ENCODE measurements around the gene NEURL1.

The NEURL1 gene

DNA sequence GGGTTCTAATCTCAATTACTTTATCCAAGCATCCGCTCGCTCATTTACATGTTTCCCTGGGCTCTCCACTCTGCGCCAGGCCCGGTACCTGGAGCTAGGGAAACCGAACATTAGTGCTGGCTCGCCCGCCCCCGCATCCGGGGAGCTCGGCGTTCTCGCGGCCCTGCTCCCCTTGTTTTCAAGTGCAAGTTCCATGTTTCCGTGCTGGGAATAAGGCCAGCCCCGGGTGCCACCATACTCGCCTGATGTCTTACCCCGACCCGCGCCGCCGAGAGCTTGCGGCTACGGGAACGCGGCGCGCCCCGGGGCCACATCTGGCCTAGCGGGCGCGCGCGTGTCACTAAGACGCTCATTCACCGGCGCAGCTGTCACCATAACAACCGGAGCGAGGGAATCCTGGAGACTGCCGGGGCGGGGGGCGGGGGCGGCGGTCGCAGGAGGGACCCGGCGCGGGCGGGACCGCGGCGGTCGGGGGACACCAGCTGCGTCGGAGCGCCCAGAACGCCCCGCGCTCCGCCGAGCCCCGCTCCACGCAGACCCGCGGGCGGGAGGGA lies at the start of gene NEURL1:
Gene NEURL1 (plus strand): TSS at position 344 of the 554 bp plus-strand sequence. CDS start 683 bp downstream, outside the sequence.
- peak; percentile 29 for DNase-seq

DNA sequence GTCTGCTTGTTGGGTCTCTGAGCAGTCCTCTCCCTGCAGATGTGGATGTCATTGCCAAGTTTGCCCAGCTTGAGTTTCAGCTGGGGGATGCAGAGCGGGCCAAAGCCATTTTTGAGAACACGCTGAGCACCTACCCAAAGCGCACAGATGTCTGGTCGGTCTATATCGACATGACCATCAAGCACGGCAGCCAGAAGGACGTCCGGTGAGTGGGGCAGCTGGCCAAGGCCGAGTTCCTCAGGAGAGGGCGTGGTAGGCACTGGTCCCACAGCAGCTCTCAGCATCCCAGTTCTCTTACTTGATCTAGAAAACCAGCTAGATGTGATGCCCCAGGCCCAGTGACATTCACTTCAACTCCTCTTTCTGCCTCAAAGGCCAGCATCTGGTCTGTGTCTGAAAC lies 49.0 kb upstream of the NEURL1 start:
- no peak for DNase-seq

- DNase-seq, result no peak
Observed at GRCh38 chr10:103445366-103445765, 48.1 kb upstream of the NEURL1 start.

- no peak for DNase-seq
Observed at GRCh38 chr10:103445767-103446567, 47.5 kb upstream of the NEURL1 start.

DNA sequence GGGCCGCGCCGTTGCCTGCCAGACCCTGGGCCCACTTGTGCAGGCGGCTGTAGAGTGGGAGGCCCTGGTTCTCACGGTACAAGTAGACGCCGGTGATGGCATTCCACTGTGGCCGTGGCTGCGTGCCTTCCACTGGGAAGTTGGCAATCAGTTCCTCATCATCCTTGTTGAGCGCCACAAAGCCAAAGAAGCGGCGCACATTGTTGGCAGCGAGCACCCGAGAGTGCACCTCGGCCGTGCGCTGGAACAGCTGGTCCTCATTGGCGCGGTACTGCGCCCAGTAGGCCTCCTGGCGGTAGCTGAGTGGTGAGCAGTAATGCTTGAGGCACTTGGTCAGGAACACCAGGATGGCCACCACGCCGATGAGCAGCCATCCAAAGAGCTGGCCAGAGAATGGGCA lies 46.3 kb upstream of the NEURL1 start:
- DNase-seq, result no peak

DNA sequence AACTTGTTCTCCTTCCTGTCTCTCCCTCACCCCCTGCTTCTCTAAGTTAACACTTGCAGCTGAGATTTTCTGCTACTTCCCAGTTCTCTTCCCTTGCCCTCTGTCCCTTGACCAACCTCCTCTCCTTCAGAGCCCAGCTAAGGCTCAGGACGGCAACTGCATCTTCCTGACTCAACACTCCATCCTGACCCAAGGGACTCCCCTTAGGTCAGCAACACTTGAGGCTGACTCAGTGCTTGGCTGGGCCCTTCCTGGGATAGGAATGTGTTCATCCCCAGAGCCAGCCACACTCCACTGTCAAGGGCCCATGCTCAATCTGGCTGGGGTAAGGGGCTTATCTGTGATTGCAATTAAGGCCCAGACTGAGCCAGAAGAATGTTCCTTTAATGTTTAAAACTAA lies 44.8 kb upstream of the NEURL1 start:
- no peak for DNase-seq

DNA sequence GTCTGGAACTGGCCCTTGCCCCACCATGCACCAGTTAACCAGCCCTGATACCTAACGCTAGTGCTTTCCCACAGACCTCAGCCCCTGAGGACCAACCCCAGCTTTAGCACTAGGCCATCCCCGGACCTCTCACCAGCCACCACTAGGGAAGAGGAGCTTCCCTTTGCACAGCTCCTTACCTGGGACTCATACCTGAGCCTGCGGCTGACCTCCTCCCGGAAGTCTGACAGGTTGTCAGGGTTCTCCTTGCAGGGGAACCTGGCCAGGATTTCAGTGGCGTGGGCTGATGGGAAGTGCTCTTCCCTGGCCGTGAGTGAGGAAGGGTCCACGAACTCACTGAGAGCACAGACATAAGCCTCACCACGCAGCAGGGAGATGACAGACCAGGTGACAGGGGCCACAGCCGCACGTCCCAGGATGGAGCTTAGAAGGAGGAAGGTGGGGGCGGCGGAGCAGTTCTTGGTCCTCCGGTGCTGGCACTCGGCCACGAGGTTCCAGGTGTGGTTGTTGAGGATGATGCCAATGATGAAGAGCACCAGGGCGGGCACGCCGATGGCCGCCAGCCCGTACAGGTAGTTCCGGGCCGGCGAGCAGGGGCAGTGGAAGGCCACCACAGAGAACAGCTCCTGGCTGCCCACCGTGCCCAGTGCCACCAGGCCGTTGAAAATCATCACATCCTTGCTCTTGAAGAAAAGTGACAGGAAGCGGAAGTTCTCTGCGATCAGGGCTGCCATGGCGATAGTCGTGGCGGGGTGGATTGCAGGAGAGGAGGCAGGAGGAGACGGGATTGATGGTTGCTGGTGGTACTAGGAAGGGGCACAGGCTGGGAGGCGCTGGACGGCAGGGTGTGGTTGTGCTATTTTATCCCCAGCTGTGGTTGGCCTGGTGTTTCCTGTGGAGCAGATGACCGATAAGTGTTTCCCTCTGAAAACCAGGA lies 44.0 kb upstream of the NEURL1 start:
- no peak for DNase-seq

DNA sequence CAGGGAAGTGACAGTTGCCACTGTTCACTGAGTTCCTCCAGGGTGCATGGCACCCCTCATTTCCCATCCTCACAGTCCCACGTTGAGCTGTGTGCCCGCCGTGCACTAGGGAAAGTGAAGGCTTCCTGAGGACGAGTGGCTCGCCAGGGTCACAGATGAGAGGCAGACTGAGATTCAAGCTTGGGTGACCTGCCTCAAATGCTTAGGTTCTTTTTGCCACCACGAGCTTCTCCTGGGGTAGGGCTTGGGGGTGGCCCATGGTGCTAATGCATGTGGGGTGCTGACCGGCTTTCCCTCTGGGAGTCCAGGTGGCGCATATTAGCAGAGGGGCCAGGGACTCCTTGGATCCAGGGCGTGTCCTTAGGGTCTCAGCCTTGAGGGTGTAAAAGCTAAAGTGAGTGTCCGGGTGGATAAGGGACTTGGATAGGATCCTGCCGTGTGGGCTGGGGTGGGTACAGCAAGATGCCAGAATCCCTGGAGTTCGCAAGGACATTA lies 43.3 kb upstream of the NEURL1 start:
- no peak for DNase-seq

- DNase-seq, result peak; percentile 33
Observed at GRCh38 chr10:103451091-103451813, 42.3 kb upstream of the NEURL1 start.

- peak; percentile 66 for DNase-seq
Observed at GRCh38 chr10:103451831-103452505, 41.5 kb upstream of the NEURL1 start, which contains the start of gene CALHM2. CALHM2 (minus strand) TSS chr10:103452370; CDS start chr10:103449941, 2,429 bp downstream.

- DNase-seq, result no peak
Observed at GRCh38 chr10:103452506-103453230, 40.8 kb upstream of the NEURL1 start.

GRCh38 chr10:103454026-103454425 lies 39.5 kb upstream of the NEURL1 start:
- DNase-seq, result no peak

- DNase-seq, result no peak
Observed at GRCh38 chr10:103455235-103455634, 38.3 kb upstream of the NEURL1 start.

DNA sequence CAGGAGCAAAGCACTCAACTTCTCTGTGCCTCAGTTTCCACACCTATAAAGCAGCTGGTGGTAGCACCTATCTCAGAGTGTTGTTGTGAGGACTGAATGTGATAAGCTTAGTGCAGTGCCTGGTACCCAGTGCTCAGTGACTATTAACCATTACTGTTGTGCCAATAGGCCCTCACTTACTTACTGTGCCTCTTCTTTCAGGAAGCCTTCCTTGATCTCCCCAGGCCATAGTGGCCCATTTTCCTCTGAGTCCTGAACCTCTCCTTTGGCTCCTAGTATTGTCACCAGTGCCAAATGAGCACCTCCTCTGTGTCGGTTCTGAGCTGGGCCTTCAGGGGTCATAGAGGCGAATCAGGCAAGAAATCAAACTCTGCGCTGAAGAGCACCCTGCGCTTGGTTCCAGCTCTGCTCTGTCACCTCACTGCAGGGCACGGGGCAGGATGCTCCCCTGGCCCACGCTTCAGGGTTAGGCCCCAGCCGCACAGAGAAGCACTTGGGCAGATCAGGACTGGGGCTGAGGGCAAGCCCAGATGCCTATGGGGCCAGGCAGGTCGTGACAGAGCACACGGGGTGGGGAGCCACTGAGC lies 37.3 kb upstream of the NEURL1 start:
- no peak for DNase-seq

DNA sequence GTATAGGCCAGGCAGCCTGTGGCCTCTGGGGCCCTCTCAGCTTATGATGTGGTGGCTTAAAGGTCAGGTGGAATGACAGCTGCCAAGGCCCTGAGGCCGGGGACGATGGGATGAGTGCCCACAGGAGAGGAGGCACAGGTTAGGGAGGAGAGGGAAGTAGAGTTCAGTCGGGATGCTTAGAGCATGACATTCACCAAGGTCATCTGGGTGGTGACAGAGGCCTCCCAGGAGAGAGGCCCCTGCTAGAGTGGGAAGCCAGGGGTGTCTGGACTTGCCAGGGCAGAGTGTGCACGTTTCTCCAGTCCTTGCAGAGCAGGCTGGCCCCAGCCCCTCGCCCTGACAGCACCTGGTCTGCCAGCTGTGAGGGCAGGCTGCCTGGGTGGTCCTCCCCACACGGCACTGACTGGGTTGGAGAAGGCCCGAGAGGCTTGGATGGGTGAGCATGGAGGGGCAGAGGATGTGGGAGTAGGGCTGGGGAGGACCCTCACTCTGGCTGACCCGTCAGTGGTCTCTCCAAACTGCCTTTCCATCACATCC lies 36.3 kb upstream of the NEURL1 start:
- no peak for DNase-seq

GRCh38 chr10:103457896-103458583 lies 35.5 kb upstream of the NEURL1 start:
- no peak for DNase-seq

DNA sequence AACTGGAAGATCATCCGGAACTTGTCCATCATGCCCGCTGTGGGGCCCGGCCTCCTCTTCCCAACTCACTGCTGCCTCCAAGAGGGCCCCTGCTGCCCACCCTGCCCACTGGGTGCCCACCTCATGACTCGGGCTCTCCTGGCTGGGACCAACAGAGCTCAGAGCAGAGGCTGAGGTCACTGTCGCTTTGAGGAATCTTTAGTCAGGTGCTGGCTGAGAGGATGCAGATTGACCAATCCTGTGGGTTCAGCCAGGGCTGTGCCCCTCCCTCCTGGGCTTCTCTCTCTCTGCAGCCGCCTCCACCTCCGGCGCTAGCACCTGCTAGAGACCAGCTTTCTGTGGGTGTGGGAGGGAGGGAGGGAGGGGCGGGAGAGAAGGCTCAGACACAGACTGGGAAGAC lies 34.8 kb upstream of the NEURL1 start, which contains the start of gene CALHM1:
Gene CALHM1 (minus strand): TSS at position 181 of the 400 bp plus-strand sequence. CDS start 149 bp downstream, at position 32.
- no peak for DNase-seq

- no peak for DNase-seq
Observed at GRCh38 chr10:103459615-103460014, 33.9 kb upstream of the NEURL1 start.

DNA sequence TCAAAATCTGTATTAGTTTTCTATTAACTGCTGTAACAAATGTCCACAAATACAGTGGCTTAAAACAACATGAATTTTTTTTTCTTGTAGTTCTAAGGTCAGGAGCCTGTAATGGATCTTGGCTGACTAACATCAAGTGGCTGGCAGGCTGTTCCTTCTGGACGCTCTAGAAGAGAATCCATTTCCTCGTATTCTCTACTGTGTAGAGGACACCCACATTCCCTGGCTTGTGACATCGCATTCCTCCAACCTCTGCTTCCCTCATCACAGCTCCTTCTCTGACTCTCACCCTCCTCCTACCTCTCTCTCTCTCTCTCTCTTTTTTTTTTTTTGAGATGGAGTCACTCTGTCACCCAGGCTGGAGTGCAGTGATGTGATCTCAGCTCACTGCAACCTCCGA lies 30.0 kb upstream of the NEURL1 start:
- DNase-seq, result no peak
